NCI-H82 treated with DMSO at 0.1 percent for 48 hours (cell line): ENCODE data around the gene CEP170B.
"Not testable (repeated sequence)": the region's sequence is repeated elsewhere in the genome, so short reads cannot be mapped to it uniquely, and the experiment has no call there.

Experiments
- DNase-seq: peaks from one replicate; lab custom pipeline; 2025; ENCODE audit not compliant: unreplicated experiment; lab: John Stamatoyannopoulos, UW

CEP170B gene

GRCh38 chr14:104843442-104844305 lies 21.4 kb upstream of the CEP170B start:
- DNase-seq = no peak

- no peak for DNase-seq
Observed at GRCh38 chr14:104844306-104845032, 20.6 kb upstream of the CEP170B start.

- DNase-seq = no peak
Observed at GRCh38 chr14:104845033-104845666, 19.9 kb upstream of the CEP170B start.

GRCh38 chr14:104845834-104846441 lies 19.1 kb upstream of the CEP170B start:
- no peak for DNase-seq

- no peak for DNase-seq
Observed at GRCh38 chr14:104852280-104852663, 12.8 kb upstream of the CEP170B start.

- no peak for DNase-seq
Observed at GRCh38 chr14:104855532-104856090, 9.5 kb upstream of the CEP170B start.

GRCh38 chr14:104856157-104856868 lies 8.8 kb upstream of the CEP170B start:
- DNase-seq = no peak

GRCh38 chr14:104856869-104857860 lies 7.9 kb upstream of the CEP170B start:
- DNase-seq = no peak

- not testable (repeated sequence) for DNase-seq
Observed at GRCh38 chr14:104857931-104858330, 7.1 kb upstream of the CEP170B start.

- no peak for DNase-seq
Observed at GRCh38 chr14:104858811-104859426, 6.1 kb upstream of the CEP170B start.

- DNase-seq = no peak
Observed at GRCh38 chr14:104859900-104860299, 5.2 kb upstream of the CEP170B start.

- no peak for DNase-seq
Observed at GRCh38 chr14:104860414-104860813, 4.7 kb upstream of the CEP170B start.

- no peak for DNase-seq
Observed at GRCh38 chr14:104863131-104863862, 1.8 kb upstream of the CEP170B start.

GRCh38 chr14:104863923-104864266 lies 1.2 kb upstream of the CEP170B start:
- no peak for DNase-seq

- DNase-seq = no peak
Observed at GRCh38 chr14:104864267-104865080, 594 bp upstream of the CEP170B start.

GRCh38 chr14:104865631-104866441 lies 768 bp downstream of the CEP170B start:
- no peak for DNase-seq
